GM23248 (cell line): ENCODE data around the gene HOXD12.

Experiments used
- EZH2 ChIP-seq: fragments of 200-600 bp; sonication (generic); IDR thresholded peaks from 2 replicates; pipeline ENCODE4 v1.6.1; 2018; ENCODE audit warnings: antibody characterized with exemption, mild to moderate bottlenecking; ENCODE audit not compliant: insufficient read depth, poor library complexity, severe bottlenecking
- EZH2phosphoT487 ChIP-seq: fragments of 200-600 bp; sonication (generic); IDR thresholded peaks from 2 replicates; pipeline ENCODE4 v1.6.1; 2018; ENCODE audit warnings: antibody characterized with exemption, moderate library complexity, mild to moderate bottlenecking, low read depth; ENCODE audit not compliant: insufficient read depth

- no peak for TF ChIP-seq EZH2
- TF ChIP-seq EZH2phosphoT487: no peak; the same call in 1 of the 2 replicates
Measured at GRCh38 chr2:176080540-176081375, 18.8 kb upstream of the HOXD12 start.
